ENCODE measurements around the gene WARS2.
"Not testable (repeated sequence)": the region's sequence is repeated elsewhere in the genome, so short reads cannot be mapped to it uniquely, and the experiment has no call there.

WARS2 gene

DNA sequence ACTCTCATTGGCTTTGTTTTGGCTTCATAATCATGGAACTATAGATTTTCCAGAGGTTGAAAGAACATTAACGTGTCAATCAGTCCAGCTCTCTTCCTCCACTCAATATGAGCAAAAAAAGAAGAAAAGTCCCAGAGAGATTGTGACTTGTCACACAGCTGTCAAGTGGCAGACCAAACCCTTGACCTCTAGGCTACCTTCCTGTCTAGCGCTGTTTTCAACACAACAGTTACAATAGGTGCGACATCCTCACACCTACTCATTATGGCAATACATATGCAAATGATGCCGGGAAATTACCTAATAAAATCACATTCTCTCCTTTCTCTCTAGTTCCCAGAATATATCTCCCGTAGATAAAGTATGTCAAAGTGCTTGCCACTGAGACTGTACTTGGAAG lies 1.1 kb downstream of the WARS2 start:
- no peak for DNase-seq (ENCODE audit: low read depth)

DNA sequence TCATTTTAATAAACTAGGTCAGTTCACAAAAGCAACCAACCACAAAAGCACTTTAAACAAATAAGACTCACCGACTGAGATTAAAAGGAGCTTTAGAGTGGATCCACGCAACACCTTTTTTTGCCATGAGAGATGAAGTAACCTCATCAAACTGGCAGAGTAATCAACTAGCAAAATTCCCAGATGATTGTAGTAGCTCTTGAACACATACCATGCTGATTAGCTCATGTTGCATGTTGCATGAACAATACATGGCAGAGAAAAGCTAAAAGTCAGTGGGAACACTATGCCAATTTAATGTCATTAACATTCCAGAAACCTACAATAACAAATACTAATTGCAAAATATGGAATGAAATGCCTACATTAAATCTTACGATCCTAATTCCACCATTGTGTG lies 4.1 kb downstream of the WARS2 start:
- peak; percentile 37 for DNase-seq (ENCODE audit: low read depth)

DNA sequence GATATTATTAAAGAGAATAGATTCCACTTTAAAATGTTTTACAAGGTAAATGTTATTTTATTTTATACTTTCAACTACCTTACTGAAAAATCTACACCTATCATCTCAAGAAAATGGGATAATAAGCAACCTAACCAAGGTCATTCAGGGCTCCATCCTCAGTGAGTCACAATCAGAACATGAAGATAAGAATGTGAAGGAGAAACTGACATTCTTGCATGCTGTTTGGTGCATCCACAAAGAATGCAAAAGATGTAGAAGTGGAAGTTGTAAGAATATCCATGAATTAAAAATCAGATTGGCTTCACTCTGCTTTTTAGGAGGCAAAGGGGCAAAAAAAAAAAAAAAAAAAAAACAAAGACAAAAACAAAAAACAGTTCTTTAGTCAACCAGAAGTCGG lies 6.5 kb downstream of the WARS2 start:
- no peak for DNase-seq (ENCODE audit: low read depth)

DNA sequence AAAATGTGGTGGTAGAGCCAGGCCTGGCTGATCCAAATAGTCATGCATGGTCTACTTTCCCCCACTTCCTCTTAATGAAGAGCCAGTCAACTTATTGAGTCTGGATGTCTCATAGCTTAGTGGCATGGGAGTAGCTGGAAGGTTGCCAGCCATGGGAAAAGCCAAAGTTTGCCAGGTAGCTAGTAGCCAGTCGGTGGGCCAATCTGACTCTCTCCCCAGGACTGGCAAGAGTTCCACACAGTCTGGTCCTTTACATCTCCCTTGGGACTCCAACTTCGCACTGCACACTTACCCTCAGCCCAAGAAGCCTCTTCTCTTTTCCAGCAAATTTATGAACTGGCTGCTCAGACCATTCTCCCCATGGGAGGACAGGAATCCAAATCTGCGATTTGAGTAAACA lies 8.3 kb downstream of the WARS2 start:
- DNase-seq (ENCODE audit: low read depth): no peak

DNA sequence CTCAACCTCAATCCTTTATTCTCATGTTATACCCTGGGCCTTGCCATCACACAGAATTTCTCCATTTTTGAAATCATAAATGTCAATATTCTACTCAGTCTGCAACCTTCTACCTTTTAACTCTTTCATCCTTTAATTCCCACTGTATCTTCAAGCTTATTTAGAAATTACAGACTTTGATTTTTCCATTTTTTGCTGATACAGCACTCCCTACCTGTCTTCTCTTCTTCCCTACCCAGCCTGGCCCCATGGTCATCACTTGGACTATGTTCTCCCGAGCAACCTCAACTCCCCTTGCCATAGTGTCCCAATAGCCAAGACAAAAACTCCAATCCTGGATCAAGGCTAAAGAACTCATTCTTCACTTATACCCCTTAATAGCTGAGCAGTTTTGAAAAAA lies 14.6 kb downstream of the WARS2 start:
- DNase-seq (ENCODE audit: low read depth): no peak

DNA sequence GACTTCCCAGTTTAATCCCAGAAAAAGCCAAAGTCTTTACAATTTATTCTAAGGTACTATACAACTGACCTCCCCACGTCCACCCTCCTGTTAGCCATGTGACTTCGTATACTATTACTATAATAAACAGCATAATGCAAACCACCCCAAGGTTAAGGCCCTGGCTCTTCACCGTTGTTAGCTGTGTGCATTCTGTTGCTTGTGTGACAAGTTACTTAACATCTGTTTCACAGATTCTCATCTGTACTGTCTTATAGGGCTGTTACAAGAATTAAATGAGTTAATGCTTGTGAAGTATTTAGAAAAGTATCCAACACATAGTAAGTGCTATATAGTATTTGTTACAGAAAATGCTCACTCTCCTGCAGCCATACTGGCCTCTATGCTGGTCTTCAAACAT lies 15.7 kb downstream of the WARS2 start:
- DNase-seq (ENCODE audit: low read depth): no peak

DNA sequence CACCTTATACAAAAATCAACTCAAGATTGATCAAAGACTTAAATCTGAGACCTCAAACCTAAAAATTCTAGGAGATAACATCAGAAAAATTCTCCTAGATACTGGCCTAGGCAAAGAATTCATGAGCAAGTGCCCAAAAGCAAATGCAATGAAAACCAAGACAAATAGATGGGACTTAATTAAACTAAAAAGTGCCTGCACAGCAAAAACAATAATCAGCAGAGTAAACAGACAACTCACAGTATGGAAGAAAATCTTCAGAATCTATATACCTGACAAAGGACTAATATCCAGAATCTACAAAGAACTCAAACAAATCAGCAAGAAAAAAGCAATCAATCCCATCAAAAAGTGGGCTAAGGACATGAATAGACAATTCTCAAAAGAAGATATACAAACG lies 18.6 kb downstream of the WARS2 start:
- not testable (repeated sequence) for DNase-seq (ENCODE audit: low read depth)

DNA sequence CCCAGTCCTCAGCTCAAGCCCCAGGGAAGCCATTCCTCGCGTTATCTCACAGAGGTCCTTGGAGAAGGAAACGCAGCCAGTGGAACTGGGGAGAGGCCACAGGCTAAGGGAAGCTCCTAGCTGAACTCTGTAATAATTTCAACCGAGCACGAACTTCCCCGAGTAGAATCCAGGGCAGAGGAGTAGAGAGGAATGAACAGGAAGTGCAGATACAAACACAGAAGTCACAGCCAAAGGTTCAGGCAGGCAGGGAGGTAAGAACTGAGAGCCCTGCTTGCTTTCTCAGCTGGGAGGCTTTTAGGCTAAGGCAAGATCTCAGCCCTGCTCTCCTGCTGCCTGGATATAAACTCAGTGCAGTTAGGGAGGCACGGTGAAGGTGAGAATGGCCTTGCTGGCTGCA lies 23.7 kb downstream of the WARS2 start:
- no peak for DNase-seq (ENCODE audit: low read depth)

DNA sequence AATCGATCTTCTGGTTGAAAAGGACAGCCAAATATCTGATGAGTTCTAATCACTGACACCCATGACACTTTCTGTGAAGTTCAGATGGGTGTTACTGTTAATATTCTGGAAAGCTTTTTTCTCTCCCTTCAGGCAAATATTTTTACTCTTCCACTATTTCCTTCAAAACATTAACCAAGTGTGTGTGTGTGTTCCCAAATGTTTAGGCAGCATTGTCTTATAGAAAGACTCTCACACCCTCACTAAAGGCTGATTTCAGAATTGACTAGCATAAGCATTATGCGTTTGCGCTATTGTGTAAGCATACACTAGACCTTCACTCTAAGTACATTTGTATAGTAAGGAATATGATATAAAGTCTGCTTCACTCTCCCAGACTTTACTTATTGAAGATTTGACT lies 24.7 kb downstream of the WARS2 start:
- DNase-seq (ENCODE audit: low read depth): no peak

DNA sequence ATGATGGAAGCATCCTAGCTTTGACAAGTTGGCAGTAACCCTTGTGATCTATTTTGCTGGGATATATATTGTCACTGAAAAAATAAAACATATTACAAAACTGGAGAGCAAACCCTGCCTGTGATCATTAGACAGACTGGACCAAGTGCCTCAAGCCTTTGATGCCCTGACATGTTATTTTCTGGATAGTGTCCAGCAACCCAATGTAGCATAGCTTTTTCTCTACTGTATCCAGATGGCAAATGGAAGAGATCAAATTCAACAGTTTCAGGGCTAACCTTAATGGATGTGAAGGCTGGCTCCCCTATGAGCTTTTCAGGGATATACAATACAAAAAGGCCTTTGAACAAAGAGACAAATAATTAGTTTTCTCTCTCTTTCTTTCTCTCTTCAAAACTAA lies 25.1 kb downstream of the WARS2 start:
- DNase-seq (ENCODE audit: low read depth): no peak

DNA sequence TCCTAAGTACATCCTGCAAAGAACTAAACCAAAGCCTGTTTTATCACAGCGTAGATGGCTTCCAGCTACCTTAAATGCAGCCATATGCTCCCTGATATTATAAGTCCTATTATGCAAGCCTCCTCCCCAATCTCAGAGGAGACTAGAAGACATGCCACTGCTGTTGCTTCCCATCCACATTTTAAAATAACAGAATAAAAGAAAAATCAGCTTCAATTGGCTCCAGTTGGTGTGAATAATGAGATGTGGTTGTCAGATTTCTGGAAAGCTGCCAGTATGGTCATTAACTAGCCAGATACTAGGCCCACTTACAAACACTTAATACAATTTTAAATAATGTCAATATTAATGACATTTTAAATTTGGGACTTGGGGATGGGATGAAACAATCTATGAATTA lies 25.7 kb downstream of the WARS2 start:
- DNase-seq (ENCODE audit: low read depth): no peak

DNA sequence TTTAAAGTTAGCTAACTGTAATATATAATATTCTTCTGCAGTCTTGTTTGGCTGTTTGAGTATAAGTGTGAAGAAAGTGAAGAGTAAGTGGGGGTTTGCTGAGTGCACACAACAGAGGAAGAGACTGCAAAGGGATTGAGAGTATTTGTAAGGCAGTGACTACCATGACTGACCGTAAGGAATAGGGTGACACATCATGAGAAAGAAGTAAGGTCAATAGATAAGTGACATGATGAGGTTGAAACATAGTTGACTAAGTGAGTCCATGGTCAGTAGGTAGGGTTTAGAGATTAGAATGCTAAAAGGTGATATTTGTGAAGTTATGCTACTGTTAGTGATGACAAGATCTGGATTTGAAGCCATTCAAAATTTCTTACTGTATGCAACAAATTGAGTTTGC lies 27.7 kb downstream of the WARS2 start:
- DNase-seq (ENCODE audit: low read depth): no peak

DNA sequence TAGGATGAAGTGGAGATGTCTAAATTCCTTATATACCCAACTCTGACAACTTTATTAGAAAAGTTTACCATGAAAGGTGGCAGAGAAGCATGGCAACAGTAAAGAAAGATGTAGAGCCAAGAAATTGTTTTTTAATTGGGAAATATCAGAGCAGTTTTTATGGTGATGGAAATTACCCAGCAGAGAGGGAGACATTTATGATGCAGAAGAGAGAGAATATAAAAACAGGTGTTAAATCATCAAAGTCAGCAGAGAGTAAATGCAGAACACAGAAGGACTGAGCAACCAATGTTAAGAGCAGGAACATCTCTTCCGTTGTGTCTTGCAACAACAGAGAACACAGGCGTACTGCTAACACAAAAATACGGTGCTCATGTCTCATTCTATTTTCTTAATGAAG lies 28.2 kb downstream of the WARS2 start:
- no peak for DNase-seq (ENCODE audit: low read depth)

DNA sequence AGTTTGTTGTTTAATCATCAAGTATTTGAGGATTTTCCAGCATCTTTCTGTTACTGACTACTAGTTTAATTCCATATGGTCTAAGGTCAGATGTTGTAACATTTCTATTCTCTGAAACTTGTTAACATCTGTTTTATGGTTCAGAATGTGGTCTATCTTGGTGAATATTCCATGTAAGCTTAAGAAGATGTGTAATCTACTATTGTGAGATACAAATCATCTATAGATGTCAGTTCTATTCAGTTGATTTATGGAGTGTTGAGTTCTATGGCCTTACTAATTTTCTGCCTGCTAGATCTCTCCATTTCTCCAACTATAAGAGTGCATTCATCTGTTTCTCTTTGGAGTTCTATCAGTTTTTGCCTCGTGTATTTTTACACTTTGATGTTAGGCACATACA lies 31.5 kb downstream of the WARS2 start:
- DNase-seq (ENCODE audit: low read depth): peak; percentile 39

DNA sequence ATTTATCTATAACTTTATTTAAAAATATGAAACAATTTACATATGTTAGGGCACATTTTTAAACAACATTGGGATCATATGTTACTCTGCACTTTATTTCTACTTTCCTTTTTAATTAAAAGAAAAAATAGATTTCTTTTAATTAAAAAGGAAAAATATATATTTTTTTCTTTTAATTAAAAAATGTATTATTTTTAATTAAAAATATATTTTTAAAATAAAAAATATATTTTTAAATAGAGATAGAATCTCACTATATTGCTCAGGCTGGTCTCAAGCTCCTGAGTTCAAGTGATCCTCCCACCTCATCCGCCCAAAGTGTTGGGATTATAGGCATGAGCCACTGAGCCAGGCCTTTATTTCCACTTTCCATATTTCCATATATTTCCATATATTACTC lies 36.7 kb downstream of the WARS2 start:
- no peak for DNase-seq (ENCODE audit: low read depth)

DNA sequence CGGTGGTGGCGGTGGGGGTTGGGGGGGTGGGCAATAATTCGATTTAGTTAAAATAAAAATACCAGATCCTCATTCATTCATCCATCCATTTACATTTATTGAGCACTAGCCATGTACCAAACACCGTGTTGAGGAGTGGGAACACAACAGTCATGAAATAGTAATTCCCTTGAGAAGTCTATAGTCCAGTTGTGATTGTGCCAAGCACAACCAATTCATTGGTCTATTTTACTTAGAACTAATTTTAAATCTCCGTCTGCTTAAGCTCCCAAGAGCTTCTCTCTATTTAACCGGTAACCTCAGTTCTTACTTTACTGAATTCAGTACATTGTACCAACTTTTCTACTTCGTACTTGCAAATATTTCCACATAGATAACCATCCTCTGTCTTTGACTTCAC lies 38.4 kb downstream of the WARS2 start:
- DNase-seq (ENCODE audit: low read depth): no peak

DNA sequence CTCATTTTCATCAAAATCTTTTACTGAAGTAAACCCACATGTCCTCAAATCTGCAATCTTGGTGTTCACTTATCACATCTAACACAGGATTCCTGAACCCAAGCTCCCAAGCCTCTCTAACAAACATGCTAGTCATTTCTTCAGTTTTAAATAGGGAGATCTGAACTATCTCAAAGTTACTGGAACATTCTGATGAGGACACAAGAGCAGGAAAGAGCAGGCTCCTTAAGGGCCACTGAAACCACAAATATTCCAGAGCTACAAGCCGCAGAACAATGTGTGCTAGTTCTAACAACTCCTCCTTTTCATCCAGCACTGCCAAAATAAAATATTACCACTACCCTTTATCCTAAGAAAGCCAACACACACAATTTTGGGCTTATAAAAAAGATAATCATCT lies 38.9 kb downstream of the WARS2 start:
- peak; percentile 91 for DNase-seq (ENCODE audit: low read depth)

DNA sequence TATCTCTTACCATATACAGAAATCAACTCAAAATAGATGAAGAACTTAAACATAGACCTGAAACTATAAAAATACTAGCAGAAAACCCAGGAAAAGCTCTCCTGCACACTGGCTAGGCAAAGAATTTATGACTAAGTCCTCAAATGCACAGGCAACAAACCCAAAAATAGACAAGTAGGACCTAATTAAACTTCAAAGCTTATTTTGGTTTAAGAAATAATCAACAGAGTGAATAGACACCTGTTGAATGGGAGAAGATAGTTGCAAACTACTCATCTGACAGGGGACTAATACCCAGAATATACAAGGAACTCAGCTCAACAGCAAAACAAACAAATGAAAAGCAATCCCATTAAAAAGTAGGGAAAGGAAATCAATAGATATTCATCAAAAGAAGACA lies 40.7 kb downstream of the WARS2 start:
- no peak for DNase-seq (ENCODE audit: low read depth)

DNA sequence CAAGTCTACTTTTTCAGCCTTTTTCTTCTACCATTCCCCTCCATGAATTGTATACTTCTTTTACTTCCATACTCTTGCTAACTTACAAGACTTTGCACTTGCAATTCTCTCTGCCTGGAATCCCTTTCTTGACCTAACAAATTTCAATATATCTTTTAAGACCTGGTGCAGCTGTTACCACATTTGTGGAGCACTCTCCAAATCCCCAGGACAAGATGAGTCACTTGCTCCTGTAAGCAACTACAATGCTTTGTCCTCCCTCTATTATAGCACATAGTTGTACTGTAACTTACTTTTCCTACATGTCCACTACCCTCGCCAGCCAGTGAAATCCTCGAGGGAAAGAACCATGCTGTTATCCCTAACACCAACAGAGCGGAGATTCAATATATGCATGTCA lies 43.1 kb downstream of the WARS2 start:
- peak; percentile 59 for DNase-seq (ENCODE audit: low read depth)

DNA sequence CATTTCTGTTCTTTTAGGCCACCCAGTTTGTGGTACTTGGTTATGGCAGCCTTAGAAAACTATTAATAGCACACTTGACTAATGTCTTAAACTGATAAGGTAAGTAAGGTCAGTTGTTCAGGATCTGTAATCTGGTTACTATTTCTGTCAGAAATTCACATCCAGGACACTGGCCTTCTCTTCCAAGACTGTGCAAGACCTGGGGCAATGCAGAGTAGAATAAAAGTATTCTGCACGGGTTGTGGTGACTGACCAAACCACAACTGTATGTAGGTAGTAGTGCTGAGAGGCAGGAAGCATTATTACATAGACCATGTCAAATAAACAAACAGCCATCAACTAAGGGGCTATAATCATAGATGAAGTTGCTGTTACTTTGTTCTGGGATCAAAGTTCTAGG lies 46.7 kb downstream of the WARS2 start:
- no peak for DNase-seq (ENCODE audit: low read depth)

DNA sequence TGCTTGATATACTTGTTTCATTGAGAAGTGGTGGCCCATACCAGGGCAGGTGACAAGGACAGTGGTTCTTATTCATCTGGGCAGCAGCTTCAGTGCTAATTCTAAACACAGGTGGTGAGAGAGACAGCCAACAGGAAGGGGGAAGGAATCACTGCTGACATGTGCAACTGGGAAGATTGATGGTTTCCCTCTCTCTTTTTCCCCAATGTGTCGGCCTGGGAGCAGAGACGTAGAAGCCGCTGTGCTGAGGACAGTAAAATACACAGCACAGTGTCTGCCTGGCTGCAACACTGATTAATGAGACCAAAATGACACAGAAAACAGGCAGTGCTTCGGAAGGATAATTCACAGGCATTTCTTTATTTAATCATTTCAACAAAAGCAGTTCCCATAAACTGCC lies 48.8 kb downstream of the WARS2 start:
- no peak for DNase-seq (ENCODE audit: low read depth)

DNA sequence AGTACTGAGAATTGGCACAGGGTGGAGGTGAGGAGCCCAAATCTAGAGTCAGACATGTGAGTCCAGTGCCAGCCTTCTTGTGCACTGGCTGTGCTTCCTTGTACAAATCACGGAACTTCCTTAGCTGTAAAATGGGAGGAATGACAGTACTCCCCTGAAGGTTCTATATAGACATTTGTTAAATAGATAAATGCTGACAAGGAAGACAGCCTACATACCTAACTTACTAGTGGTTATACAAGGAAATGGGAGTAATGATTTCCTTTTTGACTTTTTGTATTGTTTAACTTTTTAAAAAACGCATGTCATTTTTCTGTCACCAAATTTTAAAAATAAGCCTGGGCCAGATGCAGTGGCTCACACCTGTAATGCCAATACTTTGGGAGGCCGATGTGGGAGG lies 50.2 kb downstream of the WARS2 start:
- no peak for DNase-seq (ENCODE audit: low read depth)

DNA sequence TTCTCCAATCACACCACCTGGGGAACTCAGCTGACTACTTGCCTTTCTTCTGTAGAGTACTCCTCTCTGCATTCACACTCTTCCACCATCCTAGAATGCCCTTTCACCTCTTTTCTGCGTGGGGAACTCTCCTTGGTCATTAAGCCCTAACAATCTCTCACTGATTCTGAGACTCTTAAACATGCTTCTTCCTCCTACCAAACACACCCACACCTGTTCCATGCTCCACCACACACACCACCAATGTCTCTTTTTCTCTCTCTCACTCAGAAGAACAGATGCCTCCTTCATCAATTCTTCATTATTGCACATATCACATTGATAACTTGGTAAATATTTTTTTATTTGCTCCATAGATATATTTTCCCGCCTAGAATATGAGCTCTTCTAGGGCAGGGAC lies 53.6 kb downstream of the WARS2 start:
- no peak for DNase-seq (ENCODE audit: low read depth)

DNA sequence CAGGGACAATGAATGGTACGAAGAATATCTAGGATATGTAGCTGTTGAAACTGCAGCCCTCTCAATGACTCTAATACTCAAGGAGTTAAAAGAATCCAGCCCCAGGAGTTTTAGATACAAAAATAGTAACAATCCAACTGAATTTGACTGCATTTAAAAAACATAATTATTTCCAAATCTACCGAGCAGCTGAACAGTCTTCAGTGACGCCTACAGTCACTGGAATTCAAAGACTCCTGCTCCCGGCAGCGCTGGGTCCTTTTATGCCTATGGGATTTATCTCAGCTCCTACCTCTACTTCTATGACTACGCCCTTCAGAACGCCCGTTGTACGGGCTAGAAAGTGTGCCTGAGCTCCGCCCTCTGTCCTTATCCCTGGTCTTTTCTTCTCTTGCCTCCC lies 55.7 kb downstream of the WARS2 start:
- DNase-seq (ENCODE audit: low read depth): no peak

DNA sequence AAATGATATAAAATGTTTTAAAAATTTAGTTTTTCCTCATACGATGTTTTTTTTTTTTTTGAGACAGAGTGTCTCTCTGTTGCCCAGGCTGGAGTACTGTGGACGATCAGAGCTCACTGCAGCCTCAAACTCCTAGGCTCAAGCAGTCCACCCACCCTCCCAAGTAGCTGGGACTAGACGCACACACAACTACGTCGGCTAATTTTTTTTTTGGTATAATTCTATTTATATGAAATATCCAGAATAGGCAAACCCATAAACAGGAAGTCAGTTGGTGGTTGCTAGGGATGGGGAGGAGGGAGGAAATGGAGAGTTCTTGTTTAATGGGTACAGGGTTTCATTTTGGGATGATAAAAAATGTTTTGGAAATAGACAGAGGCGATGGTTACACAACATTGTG lies 56.5 kb downstream of the WARS2 start:
- DNase-seq (ENCODE audit: low read depth): no peak

DNA sequence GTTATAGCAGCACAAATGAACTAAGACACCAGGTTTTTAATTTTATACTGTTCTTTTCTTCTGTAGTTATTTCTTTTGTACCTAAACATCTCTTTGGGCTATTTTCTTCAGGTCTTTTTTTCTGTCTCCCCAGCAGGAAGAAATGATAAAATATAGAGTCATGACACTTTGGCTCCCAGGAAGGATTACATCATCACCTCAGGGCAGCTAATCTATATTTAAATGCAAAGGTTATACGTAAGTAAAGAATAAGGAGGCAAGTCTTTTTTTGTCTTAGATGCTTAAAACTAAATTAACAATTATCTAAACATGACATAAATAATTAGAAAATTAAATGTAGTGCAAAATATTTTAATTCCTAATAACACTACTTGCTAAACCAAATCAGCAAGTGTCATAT lies 57.0 kb downstream of the WARS2 start:
- DNase-seq (ENCODE audit: low read depth): no peak
